Measurements from ENCODE around the gene SLCO2A1. TPM values are rescaled to one million over a fixed set of nuclear protein-coding genes. Genes with fewer than 3 reads are reported as not detected.

SLCO2A1 gene
- total and polyA plus RNA-seq, 2 donors (not counting 1 experiment from before 2014, with no cell fraction given), result not detected

DNA sequence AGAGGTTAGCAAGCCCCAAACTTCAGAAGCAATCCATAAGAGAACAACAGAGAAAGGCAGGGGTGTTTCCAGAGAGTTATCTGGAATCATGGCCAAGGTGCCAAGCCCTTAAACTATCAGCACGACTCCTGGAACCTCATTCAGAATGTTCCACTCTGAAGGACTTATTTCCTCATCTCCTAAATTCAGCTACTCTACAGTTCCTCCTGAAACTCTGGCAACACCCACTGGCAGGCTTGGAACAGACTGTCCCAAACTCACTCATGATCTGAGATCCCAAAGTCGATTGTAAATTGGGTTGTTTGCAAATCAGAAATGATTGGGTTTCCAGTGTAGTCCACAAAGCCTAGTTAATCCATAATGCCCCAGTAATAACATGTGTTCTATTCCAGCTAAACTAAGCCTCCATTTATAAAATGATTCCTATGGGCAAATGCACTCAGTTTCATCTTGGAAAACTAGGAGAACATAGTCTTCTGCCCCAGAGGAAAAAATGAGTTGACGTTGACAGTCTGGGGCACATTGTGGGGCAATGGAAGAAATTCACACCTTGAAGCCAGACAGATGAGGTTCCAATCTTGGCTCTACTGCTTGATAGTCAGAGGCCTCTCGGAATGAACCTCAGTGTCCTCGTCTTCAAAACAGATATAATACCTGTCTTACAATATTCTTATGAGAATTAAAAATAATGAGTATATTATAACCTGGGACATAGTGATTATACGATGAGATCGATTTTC is 65.9 kb downstream of the SLCO2A1 start:
- Histone ChIP-seq H4K20me1 (ENCODE audit: control insufficient read depth, insufficient read depth, low read length, poor library complexity, severe bottlenecking) (no peaks in the 10 kb centered on the region), H3K9ac (ENCODE audit: low read length) (no peak overlapping the region), H3K9me3 (ENCODE audit: control extremely low read depth in 1 of 3, control insufficient read depth in 2 of 3, insufficient read depth in 1 of 3, low read length in 2 of 3) (no peaks in the 10 kb centered on the region), H3K4me2 (replicated peaks; ENCODE audit: low read depth, low read length, poor library complexity, severe bottlenecking) (no peak overlapping the region), H3K36me3 (replicated peaks in 1 of 2; ENCODE audit: control extremely low read depth in 1 of 2, control insufficient read depth in 1 of 2, extremely low read depth in 1 of 2, insufficient read depth in 2 of 2, low read length in 1 of 2) (no peaks in the 10 kb centered on the region), H3K4me1 (ENCODE audit: control insufficient read depth in 2 of 2, insufficient read depth in 2 of 2, low read length in 2 of 2) (no peaks in the 10 kb centered on the region), H2AFZ (ENCODE audit: insufficient read depth, low read depth, low read length, poor library complexity, severe bottlenecking) (no peak overlapping the region), H3K27ac (ENCODE audit: low read length in 2 of 2) (no peak overlapping the region), H3K27me3 (replicated peaks in 1 of 4; ENCODE audit: control extremely low read depth in 1 of 4, control insufficient read depth in 3 of 4, insufficient read depth in 4 of 4, low read length in 3 of 4) (no peaks in the 10 kb centered on the region), H3K4me3 (ENCODE audit: control extremely low read depth in 1 of 5, extremely low read depth in 1 of 5, insufficient read depth in 1 of 5, low read depth in 2 of 5, low read length in 4 of 5) (no peak overlapping the region), H3K79me2 (ENCODE audit: control insufficient read depth, insufficient read depth, low read length) (no peaks in the 10 kb centered on the region)
- peaks cover 3% of the 10 kb centered on the region for H3K27me3 Mint-ChIP-seq
- H3K4me3 Mint-ChIP-seq, result no peak overlapping the region
- intact Hi-C loops (cut with micrococcal nuclease), result no loop called here
- H3K27ac Mint-ChIP-seq, result no peak overlapping the region
- POLR2A ChIA-PET, result no interaction called here
- H3K4me1 Mint-ChIP-seq, result no peaks in the 10 kb centered on the region
- TF ChIP-seq, protein P1, sequence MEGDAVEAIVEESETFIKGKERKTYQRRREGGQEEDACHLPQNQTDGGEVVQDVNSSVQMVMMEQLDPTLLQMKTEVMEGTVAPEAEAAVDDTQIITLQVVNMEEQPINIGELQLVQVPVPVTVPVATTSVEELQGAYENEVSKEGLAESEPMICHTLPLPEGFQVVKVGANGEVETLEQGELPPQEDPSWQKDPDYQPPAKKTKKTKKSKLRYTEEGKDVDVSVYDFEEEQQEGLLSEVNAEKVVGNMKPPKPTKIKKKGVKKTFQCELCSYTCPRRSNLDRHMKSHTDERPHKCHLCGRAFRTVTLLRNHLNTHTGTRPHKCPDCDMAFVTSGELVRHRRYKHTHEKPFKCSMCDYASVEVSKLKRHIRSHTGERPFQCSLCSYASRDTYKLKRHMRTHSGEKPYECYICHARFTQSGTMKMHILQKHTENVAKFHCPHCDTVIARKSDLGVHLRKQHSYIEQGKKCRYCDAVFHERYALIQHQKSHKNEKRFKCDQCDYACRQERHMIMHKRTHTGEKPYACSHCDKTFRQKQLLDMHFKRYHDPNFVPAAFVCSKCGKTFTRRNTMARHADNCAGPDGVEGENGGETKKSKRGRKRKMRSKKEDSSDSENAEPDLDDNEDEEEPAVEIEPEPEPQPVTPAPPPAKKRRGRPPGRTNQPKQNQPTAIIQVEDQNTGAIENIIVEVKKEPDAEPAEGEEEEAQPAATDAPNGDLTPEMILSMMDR (IDR thresholded peaks at IDR 0.05), result no peak
- no peak for TF ChIP-seq EZH2 (IDR thresholded peaks at IDR 0.05; ENCODE audit: borderline replicate concordance, insufficient read depth, low read depth, low read length, poor library complexity, severe bottlenecking)
- peaks cover 2% of the 10 kb centered on the region for H3K9me3 Mint-ChIP-seq (ENCODE audit: insufficient read depth)
- DNase-seq (no peak), ATAC-seq (ENCODE audit: low read depth) (no peak)
- CTCF ChIA-PET, result no interaction called here
- 83% methylated on average over 3 of the region's 7 CpGs for WGBS (ENCODE audit: insufficient coverage)

DNA sequence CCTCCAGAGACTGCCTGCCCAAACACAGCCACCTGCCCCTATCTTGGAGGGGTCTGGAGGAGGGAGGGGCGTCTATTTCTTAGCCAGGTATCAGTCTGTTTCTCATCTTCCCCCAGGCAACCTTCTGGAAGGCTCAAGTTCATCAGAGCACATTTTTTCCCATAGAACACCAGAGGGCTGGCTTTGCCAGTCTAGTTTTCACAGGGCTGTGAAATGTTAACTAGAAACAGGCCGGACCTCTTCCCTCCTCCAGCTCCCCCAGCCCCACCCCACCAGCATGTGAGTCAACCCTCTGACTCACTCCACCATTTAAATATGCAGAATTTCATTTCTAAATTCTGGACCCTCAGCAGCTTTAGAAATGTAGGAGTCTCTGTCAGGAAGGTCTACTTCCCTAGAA is 66.9 kb downstream of the SLCO2A1 start:
- Mint-ChIP-seq H3K4me3 (no peak overlapping the region), H3K27me3 (peaks cover 3% of the 10 kb centered on the region), H3K27ac (no peak overlapping the region), H3K4me1 (no peaks in the 10 kb centered on the region), H3K9me3 (ENCODE audit: insufficient read depth) (peaks cover 2% of the 10 kb centered on the region)
- ATAC-seq (ENCODE audit: low read depth) (no peak), DNase-seq (no peak)
- no peak for TF ChIP-seq EZH2 (IDR thresholded peaks at IDR 0.05; ENCODE audit: borderline replicate concordance, insufficient read depth, low read depth, low read length, poor library complexity, severe bottlenecking)
- TF ChIP-seq, protein P1 (IDR thresholded peaks at IDR 0.05), result no peak
- no peak overlapping the region for H2AFZ ChIP-seq (ENCODE audit: insufficient read depth, low read depth, low read length, poor library complexity, severe bottlenecking)
- no peak overlapping the region for H3K27ac ChIP-seq (ENCODE audit: low read length in 2 of 2)
- no peak overlapping the region for H3K9ac ChIP-seq (ENCODE audit: low read length)
- ChIA-PET POLR2A (no interaction called here), CTCF (no interaction called here)
- H3K27me3 ChIP-seq (replicated peaks in 1 of 4; ENCODE audit: control extremely low read depth in 1 of 4, control insufficient read depth in 3 of 4, insufficient read depth in 4 of 4, low read length in 3 of 4), result no peaks in the 10 kb centered on the region
- H3K79me2 ChIP-seq (ENCODE audit: control insufficient read depth, insufficient read depth, low read length), result no peaks in the 10 kb centered on the region
- H3K4me3 ChIP-seq (ENCODE audit: control extremely low read depth in 1 of 5, extremely low read depth in 1 of 5, insufficient read depth in 1 of 5, low read depth in 2 of 5, low read length in 4 of 5), result no peak overlapping the region
- H3K4me1 ChIP-seq (ENCODE audit: control insufficient read depth in 2 of 2, insufficient read depth in 2 of 2, low read length in 2 of 2), result no peaks in the 10 kb centered on the region
- no peak overlapping the region for H3K4me2 ChIP-seq (replicated peaks; ENCODE audit: low read depth, low read length, poor library complexity, severe bottlenecking)
- WGBS (ENCODE audit: insufficient coverage), result no CpG with 5 or more reads among the region's 2 CpGs
- peaks cover 0 to 4% (median 0%) of the 10 kb centered on the region in 3 donors for H3K9me3 ChIP-seq (ENCODE audit: control extremely low read depth in 1 of 3, control insufficient read depth in 2 of 3, insufficient read depth in 1 of 3, low read length in 2 of 3)
- no peaks in the 10 kb centered on the region for H4K20me1 ChIP-seq (ENCODE audit: control insufficient read depth, insufficient read depth, low read length, poor library complexity, severe bottlenecking)
- H3K36me3 ChIP-seq (replicated peaks in 1 of 2; ENCODE audit: control extremely low read depth in 1 of 2, control insufficient read depth in 1 of 2, extremely low read depth in 1 of 2, insufficient read depth in 2 of 2, low read length in 1 of 2), result no peaks in the 10 kb centered on the region
- intact Hi-C loops (cut with micrococcal nuclease), result no loop called here
